Measurements from ENCODE around the gene NDUFA7.

GRCh38 chr19:8355631-8356402, 34.6 kb upstream of the NDUFA7 start:
- TF ChIP-seq EP300 (IDR thresholded peaks at IDR 0.05) = no peak
- TF ChIP-seq CTCF (IDR thresholded peaks at IDR 0.05) = no peak
